Activated CD8-positive, alpha-beta memory T cell treated with anti-CD3 and anti-CD28 coated beads, Interleukin-2, amount 10 ng/mL, durations not matched to agents 7 days and 5 days (primary cell): ENCODE data around the gene DIP2B. TPM values are rescaled to one million over a fixed set of nuclear protein-coding genes. Genes with fewer than 3 reads are reported as not detected.
"Not testable (repeated sequence)": the region's sequence is repeated elsewhere in the genome, so short reads cannot be mapped to it uniquely, and the experiment has no call there.

Experiments used
- ATAC-seq: fragments of 150-1000 bp; cut with Tn5 transposase; one replicate; pipeline ENCODE4 v1.10.0; 2021; ENCODE audit warnings: moderate library complexity
- CTCF ChIA-PET: fragments of 350-600 bp; sonication (Branson Sonifier 250); formaldehyde crosslinking; loops from one replicate; lab custom pipeline; 2021; ENCODE audit warnings: antibody characterized with exemption; lab: Charles Lee
- DNase-seq: peaks from one replicate; pipeline ENCODE4 v3.0.0-alpha.2; 2020
- H3K27ac Mint-ChIP-seq: one replicate; pipeline ENCODE4 v1.8.0; 2021; ENCODE audit warnings: mild to moderate bottlenecking, mixed read lengths
- H3K27me3 Mint-ChIP-seq: one replicate; pipeline ENCODE4 v1.8.0; 2021; ENCODE audit warnings: mixed read lengths
- H3K36me3 Mint-ChIP-seq: one replicate; pipeline ENCODE4 v1.8.0; 2021; ENCODE audit warnings: mild to moderate bottlenecking, mixed read lengths
- H3K4me1 Mint-ChIP-seq: one replicate; pipeline ENCODE4 v1.8.0; 2021; ENCODE audit warnings: mixed read lengths
- H3K4me3 Mint-ChIP-seq: one replicate; pipeline ENCODE4 v1.8.0; 2021; ENCODE audit warnings: mild to moderate bottlenecking, moderate library complexity, mixed read lengths
- H3K9me3 Mint-ChIP-seq: one replicate; pipeline ENCODE4 v1.8.0; 2022; ENCODE audit warnings: low read depth, mixed read lengths
- total RNA-seq, 2 experiments: library from RNA; stranded (reverse); gene quantifications; one replicate each; pipeline ENCODE4 v1.2.3, GENCODE V29; 2021

The DIP2B gene
- total RNA-seq, 2 experiments from 2014 or later = 14.7 to 14.8 TPM

DNA sequence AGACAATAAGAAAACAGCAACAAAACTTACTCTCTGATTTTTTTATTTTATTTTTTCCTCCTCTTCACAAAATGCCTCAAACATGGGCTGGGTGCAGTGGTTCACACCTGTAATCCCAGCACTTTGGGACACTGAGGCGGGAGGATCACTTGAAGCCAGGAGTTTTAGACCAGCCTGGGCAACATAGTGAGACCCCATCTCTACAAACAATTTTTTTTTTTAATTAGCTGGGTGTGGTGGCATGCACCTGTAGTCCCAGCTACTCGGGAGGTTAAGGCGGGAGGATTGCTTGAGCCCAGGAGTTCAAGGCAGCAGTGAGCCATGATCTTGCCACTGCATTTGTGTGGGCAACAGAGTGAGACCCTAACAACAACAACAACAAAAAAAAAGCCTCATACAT lies 176.3 kb downstream of the DIP2B start:
- H3K27ac Mint-ChIP-seq, CTCF ChIA-PET, H3K4me1 Mint-ChIP-seq, H3K9me3 Mint-ChIP-seq, DNase-seq, H3K27me3 Mint-ChIP-seq, ATAC-seq, H3K4me3 Mint-ChIP-seq: not testable (repeated sequence)
- H3K36me3 Mint-ChIP-seq = peaks cover 11% of the 10 kb centered on the region

DNA sequence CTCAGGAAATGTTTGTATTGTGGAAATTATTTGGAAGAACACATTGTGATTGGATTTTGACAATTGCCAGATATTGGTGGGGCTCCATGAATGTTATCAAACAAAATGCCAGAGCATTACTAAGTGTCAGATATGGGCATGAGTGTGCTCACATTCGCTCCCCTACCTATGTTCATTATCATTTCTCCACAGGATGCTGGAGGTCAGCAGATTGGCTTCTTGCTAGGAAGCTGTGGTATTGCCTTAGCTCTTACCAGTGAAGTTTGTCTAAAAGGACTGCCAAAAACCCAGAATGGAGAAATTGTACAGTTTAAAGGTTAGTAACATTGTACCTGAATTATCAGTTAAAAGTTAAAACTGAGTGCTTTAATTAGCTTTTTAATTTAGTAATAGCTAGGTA lies 180.9 kb downstream of the DIP2B start:
- Mint-ChIP-seq H3K9me3 (no peaks in the 10 kb centered on the region), H3K4me3 (no peak overlapping the region), H3K36me3 (peaks cover 11% of the 10 kb centered on the region), H3K4me1 (peaks cover 5% of the 10 kb centered on the region), H3K27me3 (no peaks in the 10 kb centered on the region), H3K27ac (no peak overlapping the region)
- CTCF ChIA-PET = no interaction called here
- DNase-seq = no peak
- ATAC-seq = no peak

DNA sequence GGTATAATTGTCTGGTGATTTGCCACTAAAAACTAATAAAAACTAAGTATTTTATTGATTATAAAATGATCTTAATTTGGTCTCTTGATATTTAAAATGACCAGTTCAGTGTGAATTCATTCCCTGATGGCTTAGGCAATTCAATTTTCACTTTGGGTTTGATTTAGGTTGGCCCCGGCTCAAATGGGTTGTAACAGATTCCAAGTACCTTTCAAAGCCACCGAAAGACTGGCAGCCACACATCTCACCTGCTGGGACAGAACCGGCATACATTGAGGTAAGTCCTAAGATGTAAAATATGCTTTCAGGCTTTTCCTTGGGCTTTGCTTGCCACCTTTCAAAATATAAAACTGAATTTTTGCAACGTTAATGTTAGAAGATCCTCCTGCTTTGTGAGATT lies 181.6 kb downstream of the DIP2B start:
- Mint-ChIP-seq H3K27ac (no peak overlapping the region), H3K9me3 (no peaks in the 10 kb centered on the region), H3K4me3 (no peak overlapping the region), H3K36me3 (peaks cover 11% of the 10 kb centered on the region), H3K4me1 (peaks cover 5% of the 10 kb centered on the region), H3K27me3 (no peaks in the 10 kb centered on the region)
- ATAC-seq (no peak), DNase-seq (no peak)
- CTCF ChIA-PET = no interaction called here

DNA sequence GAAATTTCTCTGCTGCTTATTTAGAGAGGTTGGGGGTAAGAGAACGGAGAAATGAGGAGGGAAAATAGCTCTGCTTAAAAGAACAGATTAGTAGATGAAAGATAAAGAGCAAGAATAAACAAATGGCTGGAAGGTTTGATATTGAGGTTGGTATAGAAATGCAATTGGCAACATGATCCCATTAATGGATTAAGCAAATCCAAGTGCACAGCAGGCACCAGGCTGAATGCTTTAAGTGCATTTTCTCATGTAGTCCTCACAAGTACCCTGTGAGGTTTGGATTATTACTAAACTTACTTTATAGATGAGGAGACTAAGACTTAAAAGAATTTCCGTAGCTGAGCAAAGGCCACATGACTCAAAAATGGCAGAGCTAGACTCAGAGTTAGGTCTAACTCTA lies 182.2 kb downstream of the DIP2B start:
- CTCF ChIA-PET = interaction anchor here (1.1 kb wide), 1 partner anchor 665 kb away, joined by 3 read pairs; no protein-coding TSS in a partner anchor
- H3K27ac Mint-ChIP-seq = no peak overlapping the region
- H3K36me3 Mint-ChIP-seq = peaks cover 11% of the 10 kb centered on the region
- peaks cover 5% of the 10 kb centered on the region for H3K4me1 Mint-ChIP-seq
- DNase-seq (no peak), ATAC-seq (no peak)
- no peak overlapping the region for H3K4me3 Mint-ChIP-seq
- H3K27me3 Mint-ChIP-seq = no peaks in the 10 kb centered on the region
- no peaks in the 10 kb centered on the region for H3K9me3 Mint-ChIP-seq

DNA sequence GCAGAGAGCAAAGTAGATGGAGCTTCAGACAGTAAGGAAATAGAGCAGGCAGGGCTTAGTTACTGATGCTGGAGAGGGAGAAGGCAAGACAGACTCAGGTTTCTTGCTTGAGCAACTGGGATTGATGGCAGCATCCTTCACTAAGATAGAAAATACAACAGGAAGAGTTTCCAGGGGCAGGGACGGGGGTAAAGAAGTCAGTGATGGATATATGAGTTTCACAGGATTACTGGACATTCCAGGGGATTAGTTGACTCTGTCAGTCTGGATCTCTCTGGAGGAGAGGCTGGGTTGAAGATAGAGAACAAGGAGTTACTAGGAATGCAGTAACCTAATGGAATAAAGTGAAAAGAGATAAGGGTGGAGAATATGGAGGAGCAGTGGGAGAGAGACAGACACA lies 184.7 kb downstream of the DIP2B start:
- Mint-ChIP-seq H3K36me3 (peaks cover 14% of the 10 kb centered on the region), H3K4me3 (no peak overlapping the region), H3K4me1 (peaks cover 5% of the 10 kb centered on the region), H3K27ac (no peak overlapping the region), H3K27me3 (no peaks in the 10 kb centered on the region), H3K9me3 (no peaks in the 10 kb centered on the region)
- CTCF ChIA-PET = interaction anchor here (2.0 kb wide), 1 partner anchor 18 kb away, joined by 5 read pairs; no protein-coding TSS in a partner anchor
- ATAC-seq = no peak
- DNase-seq = no peak

DNA sequence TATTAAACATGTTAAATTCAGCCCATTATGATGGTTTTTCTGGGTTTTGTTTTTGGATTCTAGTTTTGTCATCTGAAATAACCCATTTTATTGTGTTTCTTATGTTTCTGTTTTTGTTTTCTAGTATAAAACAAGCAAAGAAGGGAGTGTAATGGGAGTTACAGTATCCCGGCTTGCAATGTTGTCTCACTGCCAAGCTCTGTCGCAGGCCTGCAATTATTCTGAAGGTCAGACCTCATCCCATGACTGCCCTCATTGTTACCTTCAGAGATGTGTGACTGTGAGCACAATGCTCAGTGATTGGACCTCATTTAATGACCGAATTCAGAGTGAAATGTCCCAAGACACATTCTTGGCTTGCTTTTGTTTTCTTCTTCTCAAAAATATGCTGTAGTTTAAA lies 186.1 kb downstream of the DIP2B start:
- no peak overlapping the region for H3K27ac Mint-ChIP-seq
- DNase-seq (no peak), ATAC-seq (no peak)
- H3K36me3 Mint-ChIP-seq = peaks cover 17% of the 10 kb centered on the region
- H3K27me3 Mint-ChIP-seq = no peaks in the 10 kb centered on the region
- no peaks in the 10 kb centered on the region for H3K9me3 Mint-ChIP-seq
- CTCF ChIA-PET = interaction anchor here (0.9 kb wide), 1 partner anchor 579 kb away, joined by 3 read pairs; the partner anchor contains the start of gene COX14
- no peaks in the 10 kb centered on the region for H3K4me1 Mint-ChIP-seq
- no peak overlapping the region for H3K4me3 Mint-ChIP-seq

DNA sequence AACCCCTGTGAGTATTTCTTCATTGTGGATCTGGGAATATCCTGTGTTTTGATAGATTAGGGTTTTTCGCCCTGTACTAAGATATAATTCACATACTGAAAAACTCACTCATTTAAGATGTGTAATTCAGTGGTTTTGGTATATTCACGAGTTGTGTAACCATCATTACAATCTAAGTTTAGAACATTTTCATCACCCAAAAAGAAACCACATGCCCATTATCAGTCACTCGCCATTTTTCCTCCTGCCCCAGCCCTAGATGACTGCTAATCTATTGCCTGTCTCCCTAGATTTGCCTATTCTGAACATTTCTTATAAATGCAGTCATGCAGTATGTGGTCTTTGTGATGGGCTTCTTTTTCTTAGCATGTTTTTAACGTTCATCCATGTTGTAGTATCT lies 191.2 kb downstream of the DIP2B start:
- no peaks in the 10 kb centered on the region for H3K27me3 Mint-ChIP-seq
- H3K9me3 Mint-ChIP-seq = no peaks in the 10 kb centered on the region
- CTCF ChIA-PET = no interaction called here
- H3K36me3 Mint-ChIP-seq = peaks cover 27% of the 10 kb centered on the region
- ATAC-seq (no peak), DNase-seq (no peak)
- no peaks in the 10 kb centered on the region for H3K4me1 Mint-ChIP-seq
- no peak overlapping the region for H3K27ac Mint-ChIP-seq
- no peak overlapping the region for H3K4me3 Mint-ChIP-seq

DNA sequence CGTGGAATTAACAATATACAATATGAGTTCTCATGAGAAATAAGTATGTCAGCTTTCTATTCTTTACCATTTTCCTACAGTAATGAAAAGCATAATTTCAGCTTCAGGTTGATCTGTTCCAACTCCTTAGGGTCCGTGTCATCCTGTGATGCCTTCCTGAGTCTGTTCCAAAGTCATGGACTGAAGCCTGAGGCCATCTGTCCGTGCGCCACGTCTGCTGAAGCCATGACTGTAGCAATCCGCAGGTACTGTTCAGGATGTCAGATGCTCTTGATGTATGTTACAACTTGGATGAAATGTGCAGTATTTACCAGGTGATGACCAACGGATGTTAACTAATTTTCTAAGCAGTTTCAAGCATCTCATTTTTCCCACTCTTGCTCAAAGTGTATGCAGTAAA lies 192.1 kb downstream of the DIP2B start:
- Mint-ChIP-seq H3K4me1 (no peaks in the 10 kb centered on the region), H3K4me3 (no peak overlapping the region), H3K9me3 (no peaks in the 10 kb centered on the region), H3K36me3 (peaks cover 27% of the 10 kb centered on the region), H3K27ac (no peak overlapping the region), H3K27me3 (no peaks in the 10 kb centered on the region)
- CTCF ChIA-PET = no interaction called here
- no peak for ATAC-seq
- no peak for DNase-seq

DNA sequence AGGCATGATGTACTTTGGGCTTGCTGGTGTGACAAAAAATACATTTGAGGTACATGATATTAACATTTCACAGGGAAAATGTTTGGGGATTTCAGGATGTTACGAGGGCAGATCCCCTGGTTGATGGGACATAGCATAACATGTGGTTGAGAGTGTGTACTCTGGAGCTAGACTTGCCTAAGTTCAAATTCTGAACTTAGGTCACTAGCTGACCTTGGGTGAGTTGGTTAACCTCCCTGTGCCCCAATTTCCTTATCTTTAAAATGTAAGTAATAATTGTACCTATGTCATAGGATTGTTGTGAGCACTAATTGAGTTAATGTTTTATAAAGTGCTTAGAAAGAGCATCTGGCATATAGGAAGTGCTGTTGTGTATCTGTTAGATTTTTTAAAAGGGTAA lies 194.4 kb downstream of the DIP2B start:
- DNase-seq = no peak
- Mint-ChIP-seq H3K4me1 (no peaks in the 10 kb centered on the region), H3K4me3 (no peak overlapping the region), H3K9me3 (no peaks in the 10 kb centered on the region), H3K27me3 (no peaks in the 10 kb centered on the region), H3K36me3 (peaks cover 21% of the 10 kb centered on the region), H3K27ac (no peak overlapping the region)
- no peak for ATAC-seq
- CTCF ChIA-PET = no interaction called here

DNA sequence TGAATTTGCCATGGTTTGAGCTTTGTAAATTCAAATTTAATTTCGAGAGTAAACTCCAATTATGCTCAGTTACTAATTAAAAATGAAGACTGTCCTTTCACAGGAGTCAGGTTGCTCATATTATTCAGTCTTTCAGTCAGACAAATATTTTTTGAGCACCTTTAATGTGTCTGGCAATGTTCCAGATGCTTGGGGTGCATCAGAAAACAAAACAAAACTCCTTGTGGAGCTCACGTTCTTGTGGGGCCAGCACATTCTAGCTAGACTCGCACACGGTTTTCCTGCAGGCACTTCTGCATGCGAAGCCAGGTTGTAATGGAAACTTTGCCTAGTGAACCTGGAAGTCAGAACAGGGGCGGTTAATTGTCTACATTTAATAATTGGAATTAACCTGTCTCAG lies 195.2 kb downstream of the DIP2B start:
- H3K36me3 Mint-ChIP-seq = peaks cover 21% of the 10 kb centered on the region
- H3K4me3 Mint-ChIP-seq = no peak overlapping the region
- H3K27ac Mint-ChIP-seq = no peak overlapping the region
- H3K4me1 Mint-ChIP-seq = no peaks in the 10 kb centered on the region
- no peaks in the 10 kb centered on the region for H3K27me3 Mint-ChIP-seq
- H3K9me3 Mint-ChIP-seq = no peaks in the 10 kb centered on the region
- no peak for DNase-seq
- no peak for ATAC-seq
- CTCF ChIA-PET = no interaction called here

DNA sequence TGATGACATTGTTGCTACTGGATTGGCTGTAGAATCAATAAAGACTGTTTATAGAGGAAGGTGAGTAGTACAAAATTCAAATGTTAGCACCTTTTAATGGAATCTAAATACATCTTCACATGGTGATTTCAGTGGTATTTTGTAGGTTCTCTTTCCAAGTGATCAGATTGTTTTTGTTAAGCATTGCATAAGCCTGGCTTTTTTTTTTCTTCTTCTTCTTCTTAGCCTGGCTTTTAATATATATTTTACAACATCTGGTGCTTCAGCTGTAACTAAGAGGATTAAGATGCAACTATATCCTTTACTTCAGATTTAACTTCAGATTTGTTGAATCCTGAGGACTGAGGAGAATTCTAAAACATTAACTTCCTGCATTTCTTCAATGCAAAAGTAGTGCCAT lies 201.8 kb downstream of the DIP2B start:
- no peaks in the 10 kb centered on the region for H3K9me3 Mint-ChIP-seq
- H3K36me3 Mint-ChIP-seq = peaks cover 5% of the 10 kb centered on the region
- no peaks in the 10 kb centered on the region for H3K4me1 Mint-ChIP-seq

DNA sequence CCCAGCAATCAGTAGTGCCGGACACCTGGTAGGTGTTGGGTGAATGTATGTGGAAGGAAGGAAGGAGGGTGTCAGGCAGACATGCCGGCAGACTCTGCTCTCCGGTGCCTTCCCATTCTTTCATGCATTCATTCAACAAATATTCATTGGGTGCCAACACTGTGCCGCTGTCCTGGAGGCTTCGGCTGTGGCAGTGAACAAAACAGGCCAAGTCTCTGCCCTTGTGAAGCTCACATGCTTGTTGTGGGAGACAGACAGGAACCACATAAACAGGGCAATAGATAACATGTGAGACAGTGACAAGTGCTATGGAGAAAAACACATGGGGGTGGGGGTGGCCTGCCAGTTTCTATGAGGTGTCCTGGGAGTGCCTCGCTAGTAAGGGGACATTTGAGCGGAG lies 202.6 kb downstream of the DIP2B start:
- Mint-ChIP-seq H3K36me3 (peaks cover 5% of the 10 kb centered on the region), H3K4me1 (no peaks in the 10 kb centered on the region), H3K9me3 (no peaks in the 10 kb centered on the region), H3K27me3 (no peaks in the 10 kb centered on the region), H3K27ac (no peak overlapping the region), H3K4me3 (no peak overlapping the region)
- CTCF ChIA-PET = no interaction called here
- DNase-seq (no peak), ATAC-seq (no peak)

More for the DNA sequence above, 201.8 kb downstream of the DIP2B start:
- no peak for DNase-seq
- CTCF ChIA-PET = no interaction called here
- no peak overlapping the region for H3K4me3 Mint-ChIP-seq
- no peak for ATAC-seq
- no peaks in the 10 kb centered on the region for H3K27me3 Mint-ChIP-seq
- no peak overlapping the region for H3K27ac Mint-ChIP-seq

DNA sequence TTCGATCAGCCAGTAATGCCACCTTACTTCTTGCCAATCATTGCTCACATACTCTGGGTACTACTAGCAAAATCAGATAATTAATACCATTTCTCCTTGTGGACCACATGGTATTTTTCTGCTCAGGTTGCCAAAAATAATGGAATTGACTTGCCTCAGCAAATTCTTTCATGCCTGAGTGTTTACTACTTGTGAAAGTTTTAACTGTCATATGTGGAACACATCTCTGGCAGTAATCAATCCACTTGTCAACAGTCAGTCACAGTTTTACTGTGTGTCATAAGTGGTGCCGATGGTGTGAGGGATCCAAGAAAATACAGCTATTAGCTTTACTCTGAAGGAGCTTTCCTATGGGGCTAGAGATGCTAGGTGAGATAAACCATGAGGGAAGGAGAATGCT lies 203.8 kb downstream of the DIP2B start:
- no peaks in the 10 kb centered on the region for H3K27me3 Mint-ChIP-seq
- ATAC-seq (no peak), DNase-seq (no peak)
- H3K9me3 Mint-ChIP-seq = no peaks in the 10 kb centered on the region
- no peak overlapping the region for H3K4me3 Mint-ChIP-seq
- CTCF ChIA-PET = no interaction called here
- no peaks in the 10 kb centered on the region for H3K4me1 Mint-ChIP-seq
- H3K27ac Mint-ChIP-seq = no peak overlapping the region
- H3K36me3 Mint-ChIP-seq = peaks cover 5% of the 10 kb centered on the region

DNA sequence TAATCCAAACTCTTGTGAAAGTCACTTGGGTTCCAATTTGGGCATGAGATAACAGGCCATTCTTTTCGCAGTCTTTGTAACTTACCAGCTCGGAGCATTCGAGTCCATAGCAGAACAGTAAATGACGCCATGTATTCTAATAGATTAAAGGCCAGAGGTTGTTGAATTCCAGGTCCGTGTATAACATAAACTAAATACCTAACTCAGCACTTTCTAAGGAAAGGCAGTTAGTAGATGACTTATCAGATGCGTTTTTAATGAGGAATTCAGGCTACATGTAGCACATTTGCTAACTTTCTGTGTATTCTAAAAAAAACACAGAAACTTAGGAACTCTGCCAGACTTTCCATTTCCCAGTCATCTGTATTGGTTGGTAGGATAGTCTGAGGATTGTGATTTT lies 206.3 kb downstream of the DIP2B start:
- Mint-ChIP-seq H3K36me3 (peaks cover 4% of the 10 kb centered on the region), H3K4me1 (no peaks in the 10 kb centered on the region), H3K4me3 (no peak overlapping the region), H3K9me3 (no peaks in the 10 kb centered on the region), H3K27me3 (no peaks in the 10 kb centered on the region), H3K27ac (no peak overlapping the region)
- no peak for ATAC-seq
- CTCF ChIA-PET = no interaction called here
- DNase-seq = no peak

DNA sequence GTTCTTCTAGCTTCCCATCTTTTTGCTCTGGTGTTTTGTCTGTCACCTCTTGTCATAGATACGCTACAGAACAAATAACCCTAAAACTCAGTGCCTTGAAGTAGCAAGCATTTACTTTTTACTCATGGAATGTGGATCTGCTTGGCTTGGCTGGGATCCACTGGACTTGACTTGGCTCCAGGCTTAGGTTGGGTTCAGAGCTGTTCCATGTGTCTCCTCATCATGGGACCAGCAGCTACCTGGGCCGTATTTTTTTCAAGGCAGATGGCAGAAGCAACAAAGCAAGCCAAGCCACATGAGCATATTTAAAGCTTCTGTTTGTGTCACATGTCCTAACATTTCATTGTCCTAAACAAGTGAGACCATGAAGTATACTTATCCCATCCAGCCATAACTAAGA lies 210.4 kb downstream of the DIP2B start:
- ATAC-seq (no peak), DNase-seq (no peak)
- no peaks in the 10 kb centered on the region for H3K9me3 Mint-ChIP-seq
- H3K4me3 Mint-ChIP-seq = no peak overlapping the region
- no peaks in the 10 kb centered on the region for H3K4me1 Mint-ChIP-seq
- H3K27me3 Mint-ChIP-seq = no peaks in the 10 kb centered on the region
- CTCF ChIA-PET = no interaction called here
- peaks cover 8% of the 10 kb centered on the region for H3K36me3 Mint-ChIP-seq
- H3K27ac Mint-ChIP-seq = no peak overlapping the region
